ENCODE measurements around the gene LSAMP.

DNA sequence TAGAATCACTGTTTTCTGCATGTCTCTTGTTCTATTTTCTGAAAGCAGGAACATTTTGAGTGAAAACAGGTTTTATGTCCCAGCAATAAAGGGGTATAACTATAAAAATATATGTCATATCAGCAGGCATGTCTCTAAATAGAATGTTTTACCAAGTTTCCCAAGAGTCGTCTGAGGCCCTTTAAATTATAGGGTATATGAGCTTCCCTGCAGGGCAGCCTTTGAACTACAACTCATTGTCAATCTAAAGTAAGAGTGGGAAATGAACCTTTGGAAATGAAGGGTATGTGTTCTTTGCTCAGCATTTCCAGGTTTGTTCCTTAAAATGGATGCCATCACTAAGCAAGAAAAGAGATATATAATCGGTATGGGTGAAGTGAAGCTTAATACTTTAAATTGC lies 138.6 kb downstream of the LSAMP start:
- TF ChIP-seq ZNF514 (tag by site-specific recombination; IDR thresholded peaks at IDR 0.05), result no peak
- TF ChIP-seq, protein P1, sequence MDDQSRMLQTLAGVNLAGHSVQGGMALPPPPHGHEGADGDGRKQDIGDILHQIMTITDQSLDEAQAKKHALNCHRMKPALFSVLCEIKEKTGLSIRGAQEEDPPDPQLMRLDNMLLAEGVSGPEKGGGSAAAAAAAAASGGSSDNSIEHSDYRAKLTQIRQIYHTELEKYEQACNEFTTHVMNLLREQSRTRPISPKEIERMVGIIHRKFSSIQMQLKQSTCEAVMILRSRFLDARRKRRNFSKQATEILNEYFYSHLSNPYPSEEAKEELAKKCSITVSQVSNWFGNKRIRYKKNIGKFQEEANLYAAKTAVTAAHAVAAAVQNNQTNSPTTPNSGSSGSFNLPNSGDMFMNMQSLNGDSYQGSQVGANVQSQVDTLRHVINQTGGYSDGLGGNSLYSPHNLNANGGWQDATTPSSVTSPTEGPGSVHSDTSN (CRISPR knock-in tag; IDR thresholded peaks at IDR 0.05), result no peak
- no peak for TF ChIP-seq SP3 (tag by site-specific recombination; IDR thresholded peaks at IDR 0.05)
- TF ChIP-seq, protein P2, sequence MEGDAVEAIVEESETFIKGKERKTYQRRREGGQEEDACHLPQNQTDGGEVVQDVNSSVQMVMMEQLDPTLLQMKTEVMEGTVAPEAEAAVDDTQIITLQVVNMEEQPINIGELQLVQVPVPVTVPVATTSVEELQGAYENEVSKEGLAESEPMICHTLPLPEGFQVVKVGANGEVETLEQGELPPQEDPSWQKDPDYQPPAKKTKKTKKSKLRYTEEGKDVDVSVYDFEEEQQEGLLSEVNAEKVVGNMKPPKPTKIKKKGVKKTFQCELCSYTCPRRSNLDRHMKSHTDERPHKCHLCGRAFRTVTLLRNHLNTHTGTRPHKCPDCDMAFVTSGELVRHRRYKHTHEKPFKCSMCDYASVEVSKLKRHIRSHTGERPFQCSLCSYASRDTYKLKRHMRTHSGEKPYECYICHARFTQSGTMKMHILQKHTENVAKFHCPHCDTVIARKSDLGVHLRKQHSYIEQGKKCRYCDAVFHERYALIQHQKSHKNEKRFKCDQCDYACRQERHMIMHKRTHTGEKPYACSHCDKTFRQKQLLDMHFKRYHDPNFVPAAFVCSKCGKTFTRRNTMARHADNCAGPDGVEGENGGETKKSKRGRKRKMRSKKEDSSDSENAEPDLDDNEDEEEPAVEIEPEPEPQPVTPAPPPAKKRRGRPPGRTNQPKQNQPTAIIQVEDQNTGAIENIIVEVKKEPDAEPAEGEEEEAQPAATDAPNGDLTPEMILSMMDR (tag by site-specific recombination; IDR thresholded peaks at IDR 0.05), result no peak
- no peak for TF ChIP-seq SETDB1 (IDR thresholded peaks at IDR 0.05; ENCODE audit: insufficient read length, low read length)
- no peak for TF ChIP-seq RBAK (tag by site-specific recombination; IDR thresholded peaks at IDR 0.05)
- TF ChIP-seq, protein P3, sequence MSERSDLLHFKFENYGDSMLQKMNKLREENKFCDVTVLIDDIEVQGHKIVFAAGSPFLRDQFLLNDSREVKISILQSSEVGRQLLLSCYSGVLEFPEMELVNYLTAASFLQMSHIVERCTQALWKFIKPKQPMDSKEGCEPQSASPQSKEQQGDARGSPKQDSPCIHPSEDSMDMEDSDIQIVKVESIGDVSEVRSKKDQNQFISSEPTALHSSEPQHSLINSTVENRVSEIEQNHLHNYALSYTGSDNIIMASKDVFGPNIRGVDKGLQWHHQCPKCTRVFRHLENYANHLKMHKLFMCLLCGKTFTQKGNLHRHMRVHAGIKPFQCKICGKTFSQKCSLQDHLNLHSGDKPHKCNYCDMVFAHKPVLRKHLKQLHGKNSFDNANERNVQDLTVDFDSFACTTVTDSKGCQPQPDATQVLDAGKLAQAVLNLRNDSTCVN (tag by site-specific recombination; optimal IDR thresholded peaks at IDR 0.05), result no peak
- TF ChIP-seq ZNF585B (tag by site-specific recombination; IDR thresholded peaks at IDR 0.05), result no peak
- no peak for TF ChIP-seq ZNF394 (tag by site-specific recombination; IDR thresholded peaks at IDR 0.05; ENCODE audit: borderline replicate concordance)
- TF ChIP-seq GLI4 (tag by site-specific recombination; IDR thresholded peaks at IDR 0.05), result no peak
- TF ChIP-seq, protein P4, sequence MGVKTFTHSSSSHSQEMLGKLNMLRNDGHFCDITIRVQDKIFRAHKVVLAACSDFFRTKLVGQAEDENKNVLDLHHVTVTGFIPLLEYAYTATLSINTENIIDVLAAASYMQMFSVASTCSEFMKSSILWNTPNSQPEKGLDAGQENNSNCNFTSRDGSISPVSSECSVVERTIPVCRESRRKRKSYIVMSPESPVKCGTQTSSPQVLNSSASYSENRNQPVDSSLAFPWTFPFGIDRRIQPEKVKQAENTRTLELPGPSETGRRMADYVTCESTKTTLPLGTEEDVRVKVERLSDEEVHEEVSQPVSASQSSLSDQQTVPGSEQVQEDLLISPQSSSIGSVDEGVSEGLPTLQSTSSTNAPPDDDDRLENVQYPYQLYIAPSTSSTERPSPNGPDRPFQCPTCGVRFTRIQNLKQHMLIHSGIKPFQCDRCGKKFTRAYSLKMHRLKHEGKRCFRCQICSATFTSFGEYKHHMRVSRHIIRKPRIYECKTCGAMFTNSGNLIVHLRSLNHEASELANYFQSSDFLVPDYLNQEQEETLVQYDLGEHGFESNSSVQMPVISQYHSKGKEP (tag by site-specific recombination; IDR thresholded peaks at IDR 0.05), result no peak
- no peak for TF ChIP-seq ZNF214 (tag by site-specific recombination; IDR thresholded peaks at IDR 0.05; ENCODE audit: borderline replicate concordance)
